ENCODE measurements around the gene RIPOR2.

DNA sequence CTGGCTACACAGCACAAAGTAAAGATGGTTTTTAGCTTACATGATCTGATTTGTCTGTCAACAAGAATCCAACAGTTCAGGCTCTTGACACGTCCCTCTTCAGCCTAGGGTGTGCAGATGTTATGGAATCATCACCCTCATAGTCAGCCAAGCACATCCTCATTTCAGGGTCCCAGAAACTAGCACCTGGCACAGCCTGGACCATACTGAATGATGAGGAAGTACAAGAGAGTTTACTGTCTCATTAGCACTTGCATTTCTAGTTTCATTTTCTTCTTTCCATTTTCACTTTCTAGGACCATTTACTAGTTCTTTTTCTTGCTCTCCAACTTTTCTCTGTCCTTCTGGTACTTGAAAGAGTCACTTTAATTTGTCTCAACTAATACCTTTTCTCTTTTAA is 6.5 kb downstream of the RIPOR2 start:
- TF ChIP-seq, protein P1, sequence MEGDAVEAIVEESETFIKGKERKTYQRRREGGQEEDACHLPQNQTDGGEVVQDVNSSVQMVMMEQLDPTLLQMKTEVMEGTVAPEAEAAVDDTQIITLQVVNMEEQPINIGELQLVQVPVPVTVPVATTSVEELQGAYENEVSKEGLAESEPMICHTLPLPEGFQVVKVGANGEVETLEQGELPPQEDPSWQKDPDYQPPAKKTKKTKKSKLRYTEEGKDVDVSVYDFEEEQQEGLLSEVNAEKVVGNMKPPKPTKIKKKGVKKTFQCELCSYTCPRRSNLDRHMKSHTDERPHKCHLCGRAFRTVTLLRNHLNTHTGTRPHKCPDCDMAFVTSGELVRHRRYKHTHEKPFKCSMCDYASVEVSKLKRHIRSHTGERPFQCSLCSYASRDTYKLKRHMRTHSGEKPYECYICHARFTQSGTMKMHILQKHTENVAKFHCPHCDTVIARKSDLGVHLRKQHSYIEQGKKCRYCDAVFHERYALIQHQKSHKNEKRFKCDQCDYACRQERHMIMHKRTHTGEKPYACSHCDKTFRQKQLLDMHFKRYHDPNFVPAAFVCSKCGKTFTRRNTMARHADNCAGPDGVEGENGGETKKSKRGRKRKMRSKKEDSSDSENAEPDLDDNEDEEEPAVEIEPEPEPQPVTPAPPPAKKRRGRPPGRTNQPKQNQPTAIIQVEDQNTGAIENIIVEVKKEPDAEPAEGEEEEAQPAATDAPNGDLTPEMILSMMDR (IDR thresholded peaks at IDR 0.05): no peak
- TF ChIP-seq POLR2A (IDR thresholded peaks at IDR 0.05): no peak

Data from tibial nerve (tissue), 3 donors.